ENCODE results near the gene SERPINA9.

The SERPINA9 gene

DNA sequence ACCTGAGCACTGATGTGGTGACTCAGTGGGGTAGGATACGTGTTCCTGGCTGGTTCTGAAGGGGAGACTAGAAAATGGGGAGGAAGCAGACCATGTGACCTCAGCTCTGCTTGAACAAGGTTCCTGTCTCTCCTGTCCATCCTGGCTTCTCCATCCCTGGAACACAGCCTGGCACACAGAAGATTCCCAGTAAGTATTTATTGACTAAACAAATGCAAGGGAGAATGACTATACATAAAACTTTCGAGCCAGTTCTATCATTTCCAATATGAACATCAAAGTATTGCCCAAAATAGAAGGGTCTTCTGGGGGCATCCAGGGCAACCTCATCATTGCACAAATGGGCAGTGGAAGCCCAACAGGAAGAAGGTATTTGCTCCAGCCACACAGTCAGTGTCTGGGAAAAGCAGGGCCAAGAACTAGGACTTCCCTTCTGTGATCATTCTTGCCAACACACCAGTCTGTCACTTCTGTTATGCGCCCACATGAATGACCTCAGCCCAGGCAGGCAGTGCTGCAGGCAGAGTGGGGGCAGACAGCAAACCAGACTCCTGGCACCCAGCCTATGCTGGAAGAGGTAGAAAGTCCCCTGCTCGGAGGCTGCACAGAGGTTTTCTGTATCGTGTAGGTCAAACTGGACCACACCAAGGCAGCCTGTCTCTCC lies 5.6 kb upstream of the SERPINA9 start:
- peaks cover 20% of the 10 kb centered on the region for H3K9me3 Mint-ChIP-seq
- intact Hi-C loops (cut with micrococcal nuclease) = no loop called here

DNA sequence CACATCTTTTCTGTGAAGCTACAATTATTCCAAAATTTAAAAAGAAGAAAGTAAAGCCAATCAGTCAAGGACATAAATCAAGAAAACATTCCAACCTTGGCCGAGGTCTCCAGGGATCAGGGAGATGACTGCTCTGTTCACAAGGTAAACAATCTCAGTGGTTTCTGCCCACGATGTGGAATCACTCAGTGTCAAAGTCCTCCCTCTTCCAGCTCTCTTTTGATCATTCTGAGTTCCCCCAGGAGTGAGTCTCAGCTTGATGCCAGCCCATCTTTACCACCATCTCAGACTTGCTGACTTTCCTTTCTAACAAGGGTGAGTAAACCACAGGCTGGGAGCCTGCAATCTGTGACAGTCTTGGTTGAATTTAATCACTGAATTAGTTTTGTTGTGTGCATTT lies 4.8 kb upstream of the SERPINA9 start:
- Mint-ChIP-seq H3K9me3 (peaks cover 20% of the 10 kb centered on the region), H3K27me3 (peaks cover 12% of the 10 kb centered on the region), H3K27ac (no peak overlapping the region), H3K4me1 (ENCODE audit: low read depth) (no peaks in the 10 kb centered on the region), H3K4me3 (no peak overlapping the region), H3K36me3 (ENCODE audit: low read depth) (no peaks in the 10 kb centered on the region)
- intact Hi-C loops (cut with micrococcal nuclease) = no loop called here

More for the DNA sequence above, 5.6 kb upstream of the SERPINA9 start:
- Mint-ChIP-seq H3K36me3 (ENCODE audit: low read depth) (no peaks in the 10 kb centered on the region), H3K4me3 (no peak overlapping the region), H3K27ac (no peak overlapping the region), H3K27me3 (peaks cover 15% of the 10 kb centered on the region), H3K4me1 (ENCODE audit: low read depth) (no peaks in the 10 kb centered on the region)

GRCh38 chr14:94478420-94478819 lies 2.4 kb upstream of the SERPINA9 start:
- Mint-ChIP-seq H3K36me3 (ENCODE audit: low read depth) (no peaks in the 10 kb centered on the region), H3K4me3 (no peak overlapping the region), H3K4me1 (ENCODE audit: low read depth) (no peaks in the 10 kb centered on the region), H3K9me3 (peaks cover 20% of the 10 kb centered on the region), H3K27ac (no peak overlapping the region), H3K27me3 (peaks cover 5% of the 10 kb centered on the region)
- intact Hi-C loops (cut with micrococcal nuclease) = no loop called here

DNA sequence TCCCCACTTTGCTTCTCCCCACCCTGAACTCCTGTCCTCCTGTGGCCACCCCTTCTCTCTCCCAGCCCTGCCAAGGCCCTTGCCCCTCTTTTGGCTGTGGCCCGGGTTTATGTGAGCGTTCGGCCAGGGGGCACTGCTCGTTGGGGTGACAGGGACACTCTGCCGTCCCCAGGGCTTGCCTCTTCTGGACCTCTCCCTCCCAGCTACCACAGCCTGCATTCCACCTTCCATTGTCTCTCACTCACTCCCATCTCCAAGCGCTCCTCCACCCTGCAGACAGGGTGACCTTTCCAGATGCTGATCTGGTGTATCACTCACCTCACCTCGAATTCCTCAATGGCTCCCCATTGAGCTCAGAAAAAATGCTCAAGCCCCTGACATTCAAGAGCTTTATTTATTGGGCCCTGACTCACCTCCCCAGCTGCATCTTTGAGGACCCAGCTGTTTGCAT lies 1.4 kb downstream of the SERPINA9 start:
- Mint-ChIP-seq H3K36me3 (ENCODE audit: low read depth) (no peaks in the 10 kb centered on the region), H3K4me3 (no peak overlapping the region), H3K27ac (no peak overlapping the region), H3K9me3 (peaks cover 20% of the 10 kb centered on the region), H3K27me3 (peaks cover 7% of the 10 kb centered on the region), H3K4me1 (ENCODE audit: low read depth) (no peaks in the 10 kb centered on the region)
- intact Hi-C loops (cut with micrococcal nuclease) = no loop called here

GRCh38 chr14:94473666-94474410 lies 2.2 kb downstream of the SERPINA9 start:
- no peaks in the 10 kb centered on the region for H3K36me3 Mint-ChIP-seq (ENCODE audit: low read depth)
- no peaks in the 10 kb centered on the region for H3K4me1 Mint-ChIP-seq (ENCODE audit: low read depth)
- no peak overlapping the region for H3K4me3 Mint-ChIP-seq
- no peak overlapping the region for H3K27ac Mint-ChIP-seq
- peaks cover 9% of the 10 kb centered on the region for H3K27me3 Mint-ChIP-seq
- peaks cover 15% of the 10 kb centered on the region for H3K9me3 Mint-ChIP-seq
- intact Hi-C loops (cut with micrococcal nuclease) = no loop called here

GRCh38 chr14:94472842-94473241 lies 3.2 kb downstream of the SERPINA9 start:
- Mint-ChIP-seq H3K9me3 (peaks cover 5% of the 10 kb centered on the region), H3K4me1 (ENCODE audit: low read depth) (no peaks in the 10 kb centered on the region), H3K36me3 (ENCODE audit: low read depth) (no peaks in the 10 kb centered on the region), H3K4me3 (no peak overlapping the region), H3K27me3 (peaks cover 7% of the 10 kb centered on the region), H3K27ac (no peak overlapping the region)
- intact Hi-C loops (cut with micrococcal nuclease) = no loop called here

- Mint-ChIP-seq H3K36me3 (ENCODE audit: low read depth) (no peaks in the 10 kb centered on the region), H3K9me3 (peaks cover 3% of the 10 kb centered on the region), H3K27ac (no peak overlapping the region), H3K27me3 (peaks cover 9% of the 10 kb centered on the region), H3K4me3 (no peak overlapping the region), H3K4me1 (ENCODE audit: low read depth) (no peaks in the 10 kb centered on the region)
- intact Hi-C loops (cut with micrococcal nuclease) = no loop called here
Observed at GRCh38 chr14:94471045-94471444, 5.0 kb downstream of the SERPINA9 start.

- Mint-ChIP-seq H3K4me3 (no peak overlapping the region), H3K9me3 (peaks cover 8% of the 10 kb centered on the region), H3K4me1 (ENCODE audit: low read depth) (no peaks in the 10 kb centered on the region), H3K27ac (no peak overlapping the region), H3K27me3 (peaks cover 11% of the 10 kb centered on the region), H3K36me3 (ENCODE audit: low read depth) (no peaks in the 10 kb centered on the region)
- intact Hi-C loops (cut with micrococcal nuclease) = no loop called here
Observed at GRCh38 chr14:94470311-94470710, 5.7 kb downstream of the SERPINA9 start.

DNA sequence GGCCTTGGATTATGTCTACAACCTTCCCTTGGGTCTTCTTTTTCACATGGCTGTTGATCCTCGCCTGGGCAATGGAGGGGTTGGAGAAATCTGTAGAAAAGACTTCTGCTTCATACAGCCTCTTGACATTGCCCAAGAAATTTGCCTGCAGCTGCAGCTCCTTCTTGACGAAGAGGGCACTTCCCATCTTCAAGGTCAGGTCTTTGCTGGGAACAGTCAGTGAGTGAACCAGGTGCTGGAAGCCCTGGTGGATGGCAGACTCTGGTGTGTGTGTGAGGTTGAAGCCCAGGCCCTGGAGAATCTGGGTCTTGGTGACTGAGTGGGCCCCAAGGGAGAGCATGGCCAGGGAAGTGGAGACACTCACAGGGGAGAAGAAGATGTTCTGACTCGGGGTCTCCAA lies 6.7 kb downstream of the SERPINA9 start:
- no peaks in the 10 kb centered on the region for H3K36me3 Mint-ChIP-seq (ENCODE audit: low read depth)
- H3K27ac Mint-ChIP-seq = no peak overlapping the region
- intact Hi-C loops (cut with micrococcal nuclease) = no loop called here
- H3K4me3 Mint-ChIP-seq = no peak overlapping the region
- H3K27me3 Mint-ChIP-seq = peaks cover 11% of the 10 kb centered on the region
- no peaks in the 10 kb centered on the region for H3K4me1 Mint-ChIP-seq (ENCODE audit: low read depth)
- peaks cover 16% of the 10 kb centered on the region for H3K9me3 Mint-ChIP-seq

DNA sequence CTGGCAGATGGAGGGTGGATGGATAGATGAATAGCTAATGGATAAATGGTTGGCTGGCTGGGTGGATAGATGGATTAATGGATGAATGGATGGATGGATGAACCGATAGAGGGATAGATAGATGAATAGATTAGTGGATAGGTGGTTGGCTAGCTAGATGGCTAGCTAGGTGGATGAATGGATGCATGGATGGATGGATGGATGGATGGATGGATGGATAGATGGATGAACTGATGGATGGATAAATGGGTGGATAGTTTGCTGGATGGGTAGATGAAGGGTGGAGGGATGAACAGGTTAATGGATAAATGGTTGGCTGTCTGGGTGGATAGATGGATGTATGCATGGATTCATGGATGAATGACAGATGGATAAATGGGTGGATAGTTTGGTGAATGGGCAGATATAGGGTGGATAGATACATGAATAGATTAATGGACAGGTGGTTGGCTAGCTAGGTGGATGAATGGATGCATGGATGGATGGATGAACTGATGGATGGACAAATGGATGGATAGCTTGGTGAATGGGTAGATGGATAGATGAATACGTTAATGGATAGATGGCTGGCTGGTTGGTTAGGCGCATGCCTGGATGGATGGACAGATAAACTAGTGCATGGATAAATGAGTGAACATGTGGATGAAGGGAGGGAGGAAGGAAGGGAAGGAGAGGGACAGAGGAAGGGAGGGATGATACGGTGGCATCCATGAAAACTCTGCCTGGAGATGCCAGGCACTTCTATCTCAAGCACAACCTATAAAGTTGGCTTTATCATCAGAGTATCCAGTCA lies 8.1 kb downstream of the SERPINA9 start:
- no peak overlapping the region for H3K27ac Mint-ChIP-seq
- peaks cover 11% of the 10 kb centered on the region for H3K27me3 Mint-ChIP-seq
- no peaks in the 10 kb centered on the region for H3K4me1 Mint-ChIP-seq (ENCODE audit: low read depth)
- H3K9me3 Mint-ChIP-seq = peaks cover 20% of the 10 kb centered on the region
- no peak overlapping the region for H3K4me3 Mint-ChIP-seq
- intact Hi-C loops (cut with micrococcal nuclease) = no loop called here
- H3K36me3 Mint-ChIP-seq (ENCODE audit: low read depth) = no peaks in the 10 kb centered on the region

- intact Hi-C loops (cut with micrococcal nuclease) = no loop called here
- H3K36me3 Mint-ChIP-seq (ENCODE audit: low read depth) = no peaks in the 10 kb centered on the region
- H3K27me3 Mint-ChIP-seq = peaks cover 11% of the 10 kb centered on the region
- H3K9me3 Mint-ChIP-seq = peaks cover 28% of the 10 kb centered on the region
- H3K27ac Mint-ChIP-seq = no peak overlapping the region
- no peak overlapping the region for H3K4me3 Mint-ChIP-seq
- no peaks in the 10 kb centered on the region for H3K4me1 Mint-ChIP-seq (ENCODE audit: low read depth)
Observed at GRCh38 chr14:94466706-94467370, 9.2 kb downstream of the SERPINA9 start.

GRCh38 chr14:94465042-94465441 lies 11.0 kb downstream of the SERPINA9 start:
- Mint-ChIP-seq H3K9me3 (peaks cover 30% of the 10 kb centered on the region), H3K36me3 (ENCODE audit: low read depth) (no peaks in the 10 kb centered on the region), H3K4me3 (no peak overlapping the region), H3K27ac (no peak overlapping the region), H3K4me1 (ENCODE audit: low read depth) (no peaks in the 10 kb centered on the region), H3K27me3 (peaks cover 7% of the 10 kb centered on the region)
- intact Hi-C loops (cut with micrococcal nuclease) = no loop called here

GRCh38 chr14:94464290-94464689 lies 11.7 kb downstream of the SERPINA9 start:
- Mint-ChIP-seq H3K27ac (no peak overlapping the region), H3K4me3 (no peak overlapping the region), H3K36me3 (ENCODE audit: low read depth) (no peaks in the 10 kb centered on the region), H3K27me3 (peaks cover 4% of the 10 kb centered on the region), H3K9me3 (peaks cover 30% of the 10 kb centered on the region), H3K4me1 (ENCODE audit: low read depth) (no peaks in the 10 kb centered on the region)
- intact Hi-C loops (cut with micrococcal nuclease) = no loop called here
